Measurements from ENCODE around the gene CTSZ.

DNA sequence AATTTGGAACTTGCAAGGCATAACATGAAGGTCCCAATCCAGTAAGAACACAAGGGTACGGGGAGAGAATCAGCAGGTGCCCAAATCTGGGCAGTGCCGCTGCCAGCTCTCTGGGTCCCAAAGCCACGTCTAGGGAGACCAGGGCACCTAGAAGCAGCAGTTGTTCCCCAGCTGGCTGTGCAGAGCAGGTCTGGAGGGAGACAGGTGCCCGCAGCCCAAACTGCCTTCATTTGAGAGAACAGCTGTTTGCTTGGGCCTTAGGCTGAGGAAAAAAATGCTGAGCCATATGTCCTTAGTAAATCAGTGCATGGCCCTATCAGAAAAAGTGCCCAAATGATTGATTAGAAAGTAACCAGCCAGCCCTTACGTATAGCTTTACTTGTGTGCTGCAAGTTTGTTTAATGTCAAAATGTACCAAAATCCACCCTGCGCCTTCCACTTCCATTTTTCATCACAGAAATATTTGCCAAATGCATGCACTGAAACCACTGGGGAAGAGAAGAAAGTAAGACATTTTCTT lies 44.7 kb upstream of the CTSZ start:
- TF ChIP-seq, protein P1, sequence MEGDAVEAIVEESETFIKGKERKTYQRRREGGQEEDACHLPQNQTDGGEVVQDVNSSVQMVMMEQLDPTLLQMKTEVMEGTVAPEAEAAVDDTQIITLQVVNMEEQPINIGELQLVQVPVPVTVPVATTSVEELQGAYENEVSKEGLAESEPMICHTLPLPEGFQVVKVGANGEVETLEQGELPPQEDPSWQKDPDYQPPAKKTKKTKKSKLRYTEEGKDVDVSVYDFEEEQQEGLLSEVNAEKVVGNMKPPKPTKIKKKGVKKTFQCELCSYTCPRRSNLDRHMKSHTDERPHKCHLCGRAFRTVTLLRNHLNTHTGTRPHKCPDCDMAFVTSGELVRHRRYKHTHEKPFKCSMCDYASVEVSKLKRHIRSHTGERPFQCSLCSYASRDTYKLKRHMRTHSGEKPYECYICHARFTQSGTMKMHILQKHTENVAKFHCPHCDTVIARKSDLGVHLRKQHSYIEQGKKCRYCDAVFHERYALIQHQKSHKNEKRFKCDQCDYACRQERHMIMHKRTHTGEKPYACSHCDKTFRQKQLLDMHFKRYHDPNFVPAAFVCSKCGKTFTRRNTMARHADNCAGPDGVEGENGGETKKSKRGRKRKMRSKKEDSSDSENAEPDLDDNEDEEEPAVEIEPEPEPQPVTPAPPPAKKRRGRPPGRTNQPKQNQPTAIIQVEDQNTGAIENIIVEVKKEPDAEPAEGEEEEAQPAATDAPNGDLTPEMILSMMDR (conservative IDR thresholded peaks at IDR 0.05; ENCODE audit: low read length) = no peak
- no peak for TF ChIP-seq EZH2phosphoT487 (IDR thresholded peaks at IDR 0.05; ENCODE audit: borderline replicate concordance)
